HG02798 (cell line): Measurements from ENCODE around the gene NCAPG2.

ENCODE experiments used
- ATAC-seq: cut with Tn5 transposase; IDR thresholded peaks from one replicate; pipeline ENCODE4 v1.9.1; 2021; ENCODE audit warnings: mild to moderate bottlenecking; ENCODE audit not compliant: unreplicated experiment, poor library complexity

The NCAPG2 gene

DNA sequence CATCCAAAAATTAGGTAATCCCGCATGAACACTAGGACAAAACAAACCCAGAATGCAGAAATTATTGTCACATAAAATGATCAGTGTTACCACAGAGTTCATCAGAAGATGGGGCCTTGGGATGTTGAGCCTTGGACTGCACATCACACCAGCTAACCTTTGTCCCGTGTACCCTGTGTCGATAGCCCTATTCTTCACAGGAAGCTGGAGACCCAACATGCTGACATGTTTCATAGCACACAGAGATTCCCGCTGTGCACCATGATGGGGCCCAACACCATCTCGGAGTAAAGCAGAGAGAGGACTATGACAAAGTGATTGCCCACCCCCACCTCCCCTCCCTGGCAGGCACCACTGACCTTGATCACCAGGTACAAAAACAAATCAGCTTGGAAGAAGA lies 121.5 kb downstream of the NCAPG2 start:
- ATAC-seq, result no peak

DNA sequence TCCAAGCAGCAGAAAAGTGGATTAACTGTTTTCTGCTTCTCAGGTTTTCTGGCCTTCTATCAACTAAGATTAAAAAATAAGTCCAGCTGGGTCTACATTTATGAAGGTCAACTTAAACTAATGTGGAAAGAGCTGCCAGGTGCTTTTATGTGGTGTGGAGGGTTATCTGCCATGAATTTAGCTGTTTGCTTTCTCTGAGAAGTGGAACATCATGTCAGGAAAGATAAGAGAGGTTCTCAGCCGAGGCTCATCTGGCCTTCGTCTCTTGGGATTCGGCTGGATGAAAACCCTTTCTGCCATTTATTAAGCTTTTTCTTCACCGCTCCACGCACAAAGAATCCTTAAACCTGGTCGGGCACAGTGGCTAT lies 122.5 kb downstream of the NCAPG2 start:
- no peak for ATAC-seq

DNA sequence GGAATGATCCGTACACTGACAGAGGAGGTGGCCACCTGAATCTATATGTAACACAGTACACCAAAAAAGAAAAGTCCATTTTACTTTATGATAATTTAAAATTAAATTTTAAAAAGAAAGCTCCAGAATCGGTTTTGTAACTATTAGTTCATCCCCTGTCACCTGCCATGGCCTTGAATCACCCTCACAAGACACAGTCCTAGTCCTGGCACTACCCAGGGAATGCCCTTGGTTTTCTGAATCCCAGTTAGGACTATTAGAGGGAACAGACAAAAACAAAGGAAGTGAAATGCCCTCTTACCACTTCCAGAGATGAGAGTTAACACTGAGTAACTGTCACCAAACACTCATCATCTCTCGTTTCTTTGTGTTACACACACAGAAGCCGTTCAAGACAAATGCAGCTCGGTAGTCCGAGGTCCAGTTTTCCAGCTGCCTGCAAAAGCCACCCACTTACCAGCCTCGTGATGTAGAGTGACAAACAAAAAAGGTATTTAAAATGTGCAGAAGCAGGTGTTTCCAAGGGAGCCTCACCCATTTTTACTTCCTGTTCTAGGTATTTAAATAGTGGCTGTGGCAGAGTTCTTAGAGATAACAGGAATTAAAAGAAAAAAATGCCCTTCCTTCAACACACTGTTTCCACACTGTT lies 123.0 kb downstream of the NCAPG2 start:
- no peak for ATAC-seq
